A673 (cell line): ENCODE measurements around the gene RSRC1.

Experiments used
- EZH2 ChIP-seq: fragments of 200-600 bp; sonication (generic); IDR thresholded peaks from 2 replicates; pipeline ENCODE4 v1.6.1; 2017; ENCODE audit warnings: borderline replicate concordance, low read depth, mild to moderate bottlenecking, mixed read lengths, antibody characterized with exemption, low read length; ENCODE audit not compliant: poor library complexity, severe bottlenecking
- TF ChIP-seq, protein P1 (sequence below): fragments of 300-800, 200-600 bp; sonication (generic); conservative IDR thresholded peaks from 2 replicates; pipeline ENCODE4 v1.5.1; 2017; ENCODE audit warnings: low read depth, mild to moderate bottlenecking, antibody characterized with exemption, low read length, moderate library complexity, mixed read lengths

DNA sequence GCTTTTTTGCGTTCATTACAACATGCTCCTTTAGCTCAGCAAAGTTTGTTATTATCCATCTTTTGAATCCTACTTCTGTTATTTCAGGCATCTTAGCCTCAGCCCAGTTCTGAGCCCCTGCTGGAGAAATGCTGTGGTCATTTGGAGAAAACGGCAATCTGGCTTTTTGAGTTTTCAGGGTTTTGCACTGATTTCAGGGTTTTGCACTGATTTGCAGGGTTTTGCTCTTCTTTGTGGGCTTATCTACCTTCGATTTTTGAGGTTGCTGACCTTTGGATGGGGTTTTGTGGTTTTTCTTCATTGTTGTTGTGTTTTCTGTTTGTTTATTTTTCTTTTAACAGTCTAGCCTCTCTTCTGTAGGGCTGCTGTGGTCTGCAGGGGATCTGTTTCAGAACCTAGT, 137.4 kb downstream of the RSRC1 start:
- TF ChIP-seq, protein P1, sequence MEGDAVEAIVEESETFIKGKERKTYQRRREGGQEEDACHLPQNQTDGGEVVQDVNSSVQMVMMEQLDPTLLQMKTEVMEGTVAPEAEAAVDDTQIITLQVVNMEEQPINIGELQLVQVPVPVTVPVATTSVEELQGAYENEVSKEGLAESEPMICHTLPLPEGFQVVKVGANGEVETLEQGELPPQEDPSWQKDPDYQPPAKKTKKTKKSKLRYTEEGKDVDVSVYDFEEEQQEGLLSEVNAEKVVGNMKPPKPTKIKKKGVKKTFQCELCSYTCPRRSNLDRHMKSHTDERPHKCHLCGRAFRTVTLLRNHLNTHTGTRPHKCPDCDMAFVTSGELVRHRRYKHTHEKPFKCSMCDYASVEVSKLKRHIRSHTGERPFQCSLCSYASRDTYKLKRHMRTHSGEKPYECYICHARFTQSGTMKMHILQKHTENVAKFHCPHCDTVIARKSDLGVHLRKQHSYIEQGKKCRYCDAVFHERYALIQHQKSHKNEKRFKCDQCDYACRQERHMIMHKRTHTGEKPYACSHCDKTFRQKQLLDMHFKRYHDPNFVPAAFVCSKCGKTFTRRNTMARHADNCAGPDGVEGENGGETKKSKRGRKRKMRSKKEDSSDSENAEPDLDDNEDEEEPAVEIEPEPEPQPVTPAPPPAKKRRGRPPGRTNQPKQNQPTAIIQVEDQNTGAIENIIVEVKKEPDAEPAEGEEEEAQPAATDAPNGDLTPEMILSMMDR = no peak
- TF ChIP-seq EZH2 = no peak
